H9 (cell line): ENCODE results near the gene ITPR3. TPM values are rescaled to one million over a fixed set of nuclear protein-coding genes. Genes with fewer than 3 reads are reported as not detected.

Experiments
- DNase-seq: peaks from one replicate; pipeline ENCODE4 v3.0.0-alpha.2; 2017
- H2AFZ ChIP-seq: one replicate; pipeline ENCODE4 v1.6.1; 2013; ENCODE audit warnings: mild to moderate bottlenecking, low read length, control low read depth, moderate library complexity
- H2AK5ac ChIP-seq: 2 replicates; pipeline ENCODE4 v1.6.1; 2013; ENCODE audit warnings: low read length, control low read depth, mixed read lengths; ENCODE audit not compliant: insufficient read length
- H2BK120ac ChIP-seq: one replicate; pipeline ENCODE4 v1.6.1; 2013; ENCODE audit warnings: low read depth, mild to moderate bottlenecking, low read length, control low read depth, inconsistent platforms; ENCODE audit not compliant: poor library complexity, severe bottlenecking
- H2BK12ac ChIP-seq: 2 replicates; pipeline ENCODE4 v1.6.1; 2013; ENCODE audit warnings: low read length, control low read depth, mixed read lengths, low read depth; ENCODE audit not compliant: insufficient read length
- H2BK15ac ChIP-seq: 2 replicates; pipeline ENCODE4 v1.6.1; 2013; ENCODE audit warnings: low read depth, low read length, control low read depth
- H2BK20ac ChIP-seq: one replicate; pipeline ENCODE4 v1.6.1; 2013; ENCODE audit warnings: low read depth, mild to moderate bottlenecking, low read length, control low read depth, inconsistent platforms; ENCODE audit not compliant: poor library complexity, severe bottlenecking
- H2BK5ac ChIP-seq: 2 replicates; pipeline ENCODE4 v1.6.1; 2013; ENCODE audit warnings: low read length, control low read depth, mixed read lengths; ENCODE audit not compliant: insufficient read length
- H3K14ac ChIP-seq: 2 replicates; pipeline ENCODE4 v1.6.1; 2013; ENCODE audit warnings: low read length, control low read depth; ENCODE audit not compliant: insufficient read depth
- H3K18ac ChIP-seq: 2 replicates; pipeline ENCODE4 v1.6.1; 2013; ENCODE audit warnings: low read depth, mild to moderate bottlenecking, mixed read lengths, low read length, control low read depth; ENCODE audit not compliant: insufficient read length
- H3K23ac ChIP-seq: 2 replicates; pipeline ENCODE4 v1.6.1; 2013; ENCODE audit warnings: low read length, control low read depth, mixed read lengths, low read depth; ENCODE audit not compliant: insufficient read length
- H3K23me2 ChIP-seq: 2 replicates; pipeline ENCODE4 v1.6.1; 2013; ENCODE audit warnings: low read depth, mild to moderate bottlenecking, mixed read lengths, low read length, control low read depth; ENCODE audit not compliant: insufficient read length, poor library complexity, severe bottlenecking
- H3K27ac ChIP-seq: 2 replicates; pipeline ENCODE4 v1.5.1; 2013; ENCODE audit warnings: low read length, control low read depth, mixed read lengths, low read depth; ENCODE audit not compliant: insufficient read length
- H3K27me3 ChIP-seq: 2 replicates; pipeline ENCODE4 v1.6.1; 2013; ENCODE audit warnings: low read length, control low read depth, inconsistent platforms; ENCODE audit not compliant: insufficient read depth
- H3K4ac ChIP-seq: 2 replicates; pipeline ENCODE4 v1.6.1; 2013; ENCODE audit warnings: low read depth, mild to moderate bottlenecking, control low read depth, inconsistent platforms, low read length, moderate library complexity
- H3K4me1 ChIP-seq: 2 replicates; pipeline ENCODE4 v1.6.1; 2013; ENCODE audit warnings: low read length, control low read depth, inconsistent platforms; ENCODE audit not compliant: insufficient read depth
- H3K4me2 ChIP-seq: 2 replicates; pipeline ENCODE4 v1.6.1; 2013; ENCODE audit warnings: low read length, control low read depth, mixed read lengths; ENCODE audit not compliant: insufficient read length, insufficient read depth
- H3K56ac ChIP-seq: 2 replicates; pipeline ENCODE4 v1.6.1; 2013; ENCODE audit warnings: low read depth, mild to moderate bottlenecking, mixed read lengths, low read length, control low read depth; ENCODE audit not compliant: insufficient read length
- H3K79me1 ChIP-seq: 2 replicates; pipeline ENCODE4 v1.6.1; 2013; ENCODE audit warnings: low read depth, mild to moderate bottlenecking, moderate library complexity, low read length, control low read depth, inconsistent platforms; ENCODE audit not compliant: insufficient read depth, poor library complexity, severe bottlenecking
- H3K79me2 ChIP-seq: 2 replicates; pipeline ENCODE4 v1.6.1; 2013; ENCODE audit warnings: low read length, control low read depth, inconsistent platforms; ENCODE audit not compliant: insufficient read depth
- H3K9ac ChIP-seq: 2 replicates; pipeline ENCODE4 v1.6.1; 2013; ENCODE audit warnings: low read length, control low read depth, mixed read lengths; ENCODE audit not compliant: insufficient read length; ENCODE audit errors: extremely low read depth
- H3K9me3 ChIP-seq: one replicate; pipeline ENCODE4 v1.6.1; 2013; ENCODE audit warnings: low read depth, low read length, inconsistent platforms; ENCODE audit not compliant: control insufficient read depth
- H3T11ph ChIP-seq: one replicate; pipeline ENCODE4 v1.6.1; 2013; ENCODE audit warnings: mild to moderate bottlenecking, low read length, control low read depth, inconsistent platforms
- H4K20me1 ChIP-seq: one replicate; pipeline ENCODE4 v1.6.1; 2013; ENCODE audit not compliant: control insufficient read depth, insufficient read length, insufficient read depth
- H4K5ac ChIP-seq: 2 replicates; pipeline ENCODE4 v1.6.1; 2013; ENCODE audit warnings: low read depth, mild to moderate bottlenecking, mixed read lengths, low read length, control low read depth; ENCODE audit not compliant: insufficient read length
- H4K8ac ChIP-seq: replicated peaks from 2 replicates; pipeline ENCODE4 v1.6.1; 2013; ENCODE audit warnings: low read length, control low read depth, mixed read lengths, low read depth; ENCODE audit not compliant: insufficient read length
- H4K91ac ChIP-seq: 2 replicates; pipeline ENCODE4 v1.6.1; 2013; ENCODE audit warnings: low read depth, mild to moderate bottlenecking, moderate library complexity, mixed read lengths, low read length, control low read depth; ENCODE audit not compliant: insufficient read length
- H3K27ac Mint-ChIP-seq, 3 experiments: 2 replicates in 2 of 3; 3 replicates in 1 of 3; pipeline ENCODE4 v1.8.0; 2020 to 2021; ENCODE audit warnings: mixed read lengths in 3 of 3, mild to moderate bottlenecking in 1 of 3, moderate library complexity in 1 of 3
- H3K27me3 Mint-ChIP-seq: 2 replicates; pipeline ENCODE4 v1.8.0; 2021; ENCODE audit warnings: low read depth, mild to moderate bottlenecking, moderate library complexity, mixed read lengths
- H3K36me3 Mint-ChIP-seq, 3 experiments: 2 replicates in 2 of 3; 3 replicates in 1 of 3; pipeline ENCODE4 v1.8.0; 2020 to 2021; ENCODE audit warnings: low read depth in 3 of 3, mixed read lengths in 3 of 3; ENCODE audit not compliant: insufficient read depth in 1 of 3
- H3K4me1 Mint-ChIP-seq, 2 experiments: 2 replicates each; pipeline ENCODE4 v1.8.0; 2020; ENCODE audit warnings: mixed read lengths in 2 of 2
- H3K4me3 Mint-ChIP-seq, 2 experiments: 2 replicates in 1 of 2; 3 replicates in 1 of 2; pipeline ENCODE4 v1.8.0; 2020 to 2021; ENCODE audit warnings: mild to moderate bottlenecking in 2 of 2, mixed read lengths in 2 of 2, moderate library complexity in 1 of 2
- H3K9me3 Mint-ChIP-seq, 2 experiments: 2 replicates in 1 of 2; 3 replicates in 1 of 2; pipeline ENCODE4 v1.8.0; 2020; ENCODE audit warnings: mild to moderate bottlenecking in 2 of 2, mixed read lengths in 2 of 2, moderate library complexity in 1 of 2
- CTCF ChIP-seq: fragments of 200-600 bp; sonication (generic); conservative IDR thresholded peaks from 3 replicates; pipeline ENCODE4 v1.8.0; 2021; ENCODE audit warnings: antibody characterized with exemption, mild to moderate bottlenecking
- WGBS: extraction: QIAGEN DNeasy Blood & Tissue Kit; methylation state at CpG from one replicate; pipeline ENCODE4 v1.1.7; 2013; ENCODE audit warnings: missing lambda C conversion rate, low lambda C conversion rate, mixed read lengths; ENCODE audit not compliant: insufficient read length; ENCODE audit errors: extremely low coverage; 5-methylcytosine and 5-hydroxymethylcytosine counted together
- total RNA-seq: library from RNA; stranded (reverse); gene quantifications from 2 replicates; pipeline ENCODE4 v1.2.1, GENCODE V29; 2021

The ITPR3 gene
- total RNA-seq, 1 experiment from 2014 or later = 40.3 TPM

DNA sequence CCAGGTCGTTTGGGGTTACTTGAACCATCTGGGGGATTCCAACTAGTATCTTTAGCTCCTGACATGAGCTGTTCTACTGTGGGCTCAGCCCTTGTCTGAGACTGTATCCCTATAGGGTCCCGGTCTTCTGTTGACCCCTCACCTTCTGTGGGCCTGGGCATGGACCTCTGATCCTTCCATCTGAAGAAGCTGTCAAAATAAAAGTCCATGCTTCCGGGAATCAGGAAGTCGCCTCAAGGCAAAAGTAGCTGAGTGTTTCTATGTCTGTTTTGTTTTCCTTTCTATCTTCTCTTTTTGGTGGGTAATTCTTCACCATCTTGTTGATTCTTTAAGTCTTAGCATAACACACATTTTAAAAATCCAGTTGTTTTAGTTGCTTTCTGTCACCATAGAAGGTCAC lies 30.3 kb downstream of the ITPR3 start:
- no peak overlapping the region for H4K5ac ChIP-seq
- no peak overlapping the region for H4K8ac ChIP-seq
- H2BK12ac ChIP-seq = no peak overlapping the region
- Mint-ChIP-seq H3K4me1 (peaks cover 5 to 20% of the 10 kb centered on the region in 2 experiments), H3K27ac (peak overlapping the region in 1 of 3 experiments; percentile 84; a peak in 1 of 7 replicates), H3K36me3 (peaks cover 0 to 18% (median 10%) of the 10 kb centered on the region in 3 experiments; a peak in 5 of 7 replicates), H3K4me3 (peak overlapping the region in 1 of 2 experiments; percentile 13; a peak in 1 of 5 replicates), H3K27me3 (no peaks in the 10 kb centered on the region), H3K9me3 (no peaks in the 10 kb centered on the region)
- peaks cover 3% of the 10 kb centered on the region for H3K79me1 ChIP-seq
- no CpG with 5 or more reads among the region's 4 CpGs for WGBS
- no peak overlapping the region for H3K4ac ChIP-seq
- H2BK120ac ChIP-seq = no peak overlapping the region
- H3K4me1 ChIP-seq = no peaks in the 10 kb centered on the region
- H3K9me3 ChIP-seq = no peaks in the 10 kb centered on the region
- H3K14ac ChIP-seq = no peak overlapping the region
- H3K56ac ChIP-seq = no peak overlapping the region
- no peak overlapping the region for H3K9ac ChIP-seq
- no peak overlapping the region for H2AK5ac ChIP-seq
- no peak overlapping the region for H2BK5ac ChIP-seq
- H3K27me3 ChIP-seq = no peaks in the 10 kb centered on the region
- DNase-seq = peak; percentile 15
- no peak overlapping the region for H3K23ac ChIP-seq
- no peaks in the 10 kb centered on the region for H4K20me1 ChIP-seq
- no peak overlapping the region for H4K91ac ChIP-seq
- H3K23me2 ChIP-seq = no peaks in the 10 kb centered on the region
- no peak overlapping the region for H3K18ac ChIP-seq
- TF ChIP-seq CTCF = no peak
- no peak overlapping the region for H3K27ac ChIP-seq
- no peak overlapping the region for H3T11ph ChIP-seq
- no peak overlapping the region for H2AFZ ChIP-seq
- no peak overlapping the region for H3K4me2 ChIP-seq
- H3K79me2 ChIP-seq = no peaks in the 10 kb centered on the region
- no peak overlapping the region for H2BK15ac ChIP-seq
- H2BK20ac ChIP-seq = no peak overlapping the region
